NB4 (cell line): ENCODE results near the gene RAPGEF4.

Experiments
- DNase-seq: peaks from one replicate; pipeline ENCODE4 v3.0.0; 2010; ENCODE audit warnings: low read depth
- H3K4me3 ChIP-seq: one replicate; pipeline ENCODE4 v1.5.1; 2011; ENCODE audit warnings: mild to moderate bottlenecking, low read depth, low read length, moderate library complexity
- MYC ChIP-seq: IDR thresholded peaks from 2 replicates; pipeline ENCODE4 v1.6.1; 2011; ENCODE audit warnings: low read depth, low read length
- POLR2A ChIP-seq: IDR thresholded peaks from 2 replicates; pipeline ENCODE4 v1.6.1; 2011; ENCODE audit warnings: mild to moderate bottlenecking; ENCODE audit not compliant: insufficient read length; ENCODE audit errors: extremely low read depth
- TF ChIP-seq, protein P1 (sequence below): IDR thresholded peaks from 2 replicates; pipeline ENCODE4 v1.6.1; 2011; ENCODE audit warnings: low read depth, low read length
- TF ChIP-seq, protein P2 (sequence below): IDR thresholded peaks from one replicate; pipeline ENCODE4 v1.5.1; 2012; ENCODE audit warnings: low read depth, low read length

The RAPGEF4 gene

DNA sequence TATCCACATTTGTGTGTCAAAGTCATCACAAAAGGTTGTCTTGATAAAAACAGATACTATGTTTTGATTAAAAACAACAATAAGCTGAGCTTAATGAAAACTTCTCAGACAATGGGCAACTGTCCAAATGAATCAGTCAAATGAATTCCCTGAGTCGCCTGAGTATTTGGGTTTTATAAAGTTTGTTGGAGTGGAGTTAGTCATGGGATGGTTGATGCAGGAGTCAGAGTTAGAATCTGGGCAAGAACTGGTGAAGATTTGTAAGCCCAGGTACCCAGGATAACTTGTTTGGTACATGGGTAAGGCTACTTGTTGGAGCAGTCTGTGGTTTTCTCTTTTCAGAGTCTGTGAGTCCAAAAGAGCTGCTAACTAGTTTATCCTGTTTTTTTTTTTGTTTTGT lies 34.4 kb upstream of the RAPGEF4 start:
- no peak for DNase-seq
- no peak for TF ChIP-seq POLR2A
- no peak for TF ChIP-seq MYC
- TF ChIP-seq, protein P1, sequence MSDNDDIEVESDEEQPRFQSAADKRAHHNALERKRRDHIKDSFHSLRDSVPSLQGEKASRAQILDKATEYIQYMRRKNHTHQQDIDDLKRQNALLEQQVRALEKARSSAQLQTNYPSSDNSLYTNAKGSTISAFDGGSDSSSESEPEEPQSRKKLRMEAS = no peak
- TF ChIP-seq, protein P2, sequence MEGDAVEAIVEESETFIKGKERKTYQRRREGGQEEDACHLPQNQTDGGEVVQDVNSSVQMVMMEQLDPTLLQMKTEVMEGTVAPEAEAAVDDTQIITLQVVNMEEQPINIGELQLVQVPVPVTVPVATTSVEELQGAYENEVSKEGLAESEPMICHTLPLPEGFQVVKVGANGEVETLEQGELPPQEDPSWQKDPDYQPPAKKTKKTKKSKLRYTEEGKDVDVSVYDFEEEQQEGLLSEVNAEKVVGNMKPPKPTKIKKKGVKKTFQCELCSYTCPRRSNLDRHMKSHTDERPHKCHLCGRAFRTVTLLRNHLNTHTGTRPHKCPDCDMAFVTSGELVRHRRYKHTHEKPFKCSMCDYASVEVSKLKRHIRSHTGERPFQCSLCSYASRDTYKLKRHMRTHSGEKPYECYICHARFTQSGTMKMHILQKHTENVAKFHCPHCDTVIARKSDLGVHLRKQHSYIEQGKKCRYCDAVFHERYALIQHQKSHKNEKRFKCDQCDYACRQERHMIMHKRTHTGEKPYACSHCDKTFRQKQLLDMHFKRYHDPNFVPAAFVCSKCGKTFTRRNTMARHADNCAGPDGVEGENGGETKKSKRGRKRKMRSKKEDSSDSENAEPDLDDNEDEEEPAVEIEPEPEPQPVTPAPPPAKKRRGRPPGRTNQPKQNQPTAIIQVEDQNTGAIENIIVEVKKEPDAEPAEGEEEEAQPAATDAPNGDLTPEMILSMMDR = no peak
- H3K4me3 ChIP-seq = no peak overlapping the region

DNA sequence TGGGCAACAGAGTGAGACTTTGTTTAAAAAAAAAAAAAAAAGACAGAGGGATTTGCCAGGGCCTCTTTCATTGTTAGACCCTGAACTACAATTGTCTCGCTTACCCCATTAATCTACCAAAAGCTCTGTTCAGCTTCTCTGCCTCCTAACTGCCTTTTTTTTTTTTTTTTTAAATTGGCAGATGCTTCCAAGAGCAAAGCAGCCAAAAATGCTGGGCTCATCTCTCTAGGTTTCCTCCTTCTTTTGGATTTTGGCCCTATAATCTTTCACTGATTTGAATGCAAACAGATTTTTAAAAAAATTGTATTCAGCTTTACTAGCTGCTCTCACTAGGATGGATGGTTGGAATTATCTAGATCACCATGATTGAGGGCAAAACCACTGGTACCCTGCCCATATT lies 33.2 kb upstream of the RAPGEF4 start:
- DNase-seq = no peak
- TF ChIP-seq, protein P2 = no peak
- TF ChIP-seq POLR2A (no peak), MYC (no peak)
- TF ChIP-seq, protein P1 = no peak

DNA sequence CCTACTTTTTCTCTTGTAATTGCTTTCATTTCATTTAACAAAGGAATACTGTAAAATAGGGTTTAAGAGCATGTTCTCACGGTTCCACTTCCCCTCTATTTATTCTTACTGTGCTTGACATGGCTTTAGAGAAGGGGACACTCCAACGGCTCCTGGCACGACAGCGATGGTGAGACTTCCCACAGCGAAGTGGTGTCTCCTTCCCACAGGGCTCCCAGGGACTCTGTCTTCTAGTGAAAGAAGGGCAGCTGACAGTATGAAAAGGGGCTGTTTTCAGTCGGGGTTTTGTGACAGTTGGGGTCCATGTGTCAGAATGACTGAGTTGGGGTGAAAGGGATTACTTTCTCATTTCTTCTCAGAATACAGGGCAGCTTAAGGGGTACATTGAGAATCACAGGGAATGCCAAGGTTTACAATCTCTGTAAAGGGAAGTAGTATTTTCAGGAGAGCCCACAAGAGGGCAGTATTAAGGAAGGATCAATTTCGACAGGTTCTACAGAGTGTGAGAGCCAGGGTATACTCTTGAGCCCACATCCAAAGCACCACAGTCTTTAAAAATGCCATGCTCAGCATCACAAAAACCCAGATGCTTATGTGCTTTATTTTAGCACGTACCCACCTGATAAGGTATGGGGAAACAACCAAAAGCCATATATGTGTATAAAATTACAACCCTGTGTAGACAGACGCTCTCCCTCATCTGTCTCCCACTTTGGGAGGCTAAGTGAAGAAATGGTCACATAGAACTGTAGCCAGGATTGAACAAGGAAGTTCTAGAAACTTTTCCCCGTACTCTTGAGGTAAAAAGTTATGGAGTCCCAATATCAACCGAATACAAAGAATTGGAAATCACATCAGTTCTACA lies 31.3 kb upstream of the RAPGEF4 start:
- TF ChIP-seq, protein P2 = peak; percentile 62
- TF ChIP-seq, protein P1 = no peak
- TF ChIP-seq POLR2A (no peak), MYC (no peak)
- DNase-seq = peak; percentile 54
- H3K4me3 ChIP-seq = no peak overlapping the region

More for the DNA sequence above, 33.2 kb upstream of the RAPGEF4 start:
- H3K4me3 ChIP-seq = no peak overlapping the region

DNA sequence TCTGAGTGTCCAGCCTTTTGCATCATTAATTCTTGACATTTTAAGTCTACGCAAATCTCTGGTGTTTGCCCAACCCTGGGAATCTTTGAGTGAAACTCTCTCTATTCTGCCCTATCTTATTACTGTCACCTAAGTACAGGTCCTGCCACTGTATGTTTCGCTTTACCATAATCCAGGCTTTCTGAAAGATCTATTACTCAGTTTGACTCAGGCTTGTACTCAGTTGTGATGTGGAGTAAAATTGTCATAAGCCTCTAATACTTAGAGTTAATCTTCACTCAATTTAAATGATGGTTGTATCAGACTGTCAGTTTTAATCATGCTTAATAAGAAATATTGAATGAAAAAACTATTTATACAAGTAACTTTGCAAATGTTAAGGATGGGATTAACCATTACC lies 30.3 kb upstream of the RAPGEF4 start:
- H3K4me3 ChIP-seq = no peak overlapping the region

DNA sequence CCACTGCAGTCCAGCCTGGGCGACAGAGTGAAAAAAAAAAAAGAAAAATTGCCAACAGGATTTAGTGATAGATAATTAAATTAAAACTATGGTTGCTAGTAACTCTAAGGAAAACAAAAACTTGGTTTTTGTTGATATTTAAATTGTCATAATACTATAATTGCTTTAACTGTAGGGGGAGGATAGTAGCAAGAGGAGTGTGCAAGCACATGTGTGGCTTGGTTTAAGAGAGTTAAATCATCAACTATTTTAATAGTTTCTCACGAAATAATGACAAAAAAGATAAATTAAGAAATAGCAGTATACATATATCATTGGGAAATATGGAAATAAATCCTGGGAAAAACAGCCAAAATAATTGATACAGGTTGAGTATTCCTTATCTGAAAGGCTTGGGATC lies 27.4 kb upstream of the RAPGEF4 start:
- H3K4me3 ChIP-seq = no peak overlapping the region
- TF ChIP-seq, protein P1 = no peak
- no peak for TF ChIP-seq POLR2A
- TF ChIP-seq MYC = no peak
- TF ChIP-seq, protein P2 = no peak
- DNase-seq = no peak

More for the DNA sequence above, 30.3 kb upstream of the RAPGEF4 start:
- DNase-seq = no peak
- TF ChIP-seq POLR2A = no peak
- TF ChIP-seq, protein P1 = no peak
- TF ChIP-seq, protein P2 = no peak
- TF ChIP-seq MYC = no peak
